HG03066 (cell line): Measurements from ENCODE around the gene ZNF555.

ENCODE experiments used
- ATAC-seq: cut with Tn5 transposase; IDR thresholded peaks from one replicate; pipeline ENCODE4 v1.9.1; 2021; ENCODE audit warnings: low read depth; ENCODE audit not compliant: unreplicated experiment

ZNF555 gene

DNA sequence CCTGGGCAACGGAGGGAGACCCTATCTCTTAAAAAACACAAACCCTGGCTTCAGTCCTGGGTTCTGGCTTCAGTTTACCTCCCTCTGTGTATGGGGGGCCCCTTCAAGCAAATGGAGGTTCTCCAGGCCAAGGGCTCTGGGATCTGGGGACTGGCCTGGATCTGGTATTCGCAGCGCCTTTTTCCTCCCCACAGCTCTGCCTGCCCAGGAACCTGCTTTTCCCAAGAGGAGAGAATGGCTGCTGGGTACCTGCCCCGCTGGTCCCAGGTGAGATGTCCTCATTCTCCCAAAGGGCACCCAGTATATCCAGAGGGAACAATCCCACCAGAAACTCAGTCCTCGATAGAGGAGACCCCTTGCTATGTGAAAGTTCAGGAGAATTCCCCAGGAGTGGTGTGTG lies 18.4 kb upstream of the ZNF555 start:
- ATAC-seq: no peak

DNA sequence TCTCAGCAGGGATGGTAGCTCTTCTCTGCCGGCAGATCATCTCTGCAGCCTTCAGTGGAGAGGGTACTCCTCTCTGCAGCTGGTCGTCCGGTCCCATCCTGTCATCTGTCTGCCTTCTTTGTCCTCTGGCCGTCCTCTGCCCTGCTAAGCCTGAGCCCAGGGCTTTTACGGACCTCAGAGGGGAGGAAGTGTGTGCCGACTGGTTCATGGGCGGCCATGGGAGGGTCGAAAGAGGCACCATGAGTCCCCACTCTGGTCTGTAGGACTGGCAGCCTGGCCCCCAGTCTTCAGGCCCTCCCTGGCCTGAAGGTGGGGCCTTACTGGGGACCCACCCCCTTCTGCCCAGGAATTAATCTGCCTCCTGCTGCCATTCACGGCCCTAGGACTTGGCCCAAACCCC lies 17.6 kb upstream of the ZNF555 start:
- ATAC-seq: no peak

DNA sequence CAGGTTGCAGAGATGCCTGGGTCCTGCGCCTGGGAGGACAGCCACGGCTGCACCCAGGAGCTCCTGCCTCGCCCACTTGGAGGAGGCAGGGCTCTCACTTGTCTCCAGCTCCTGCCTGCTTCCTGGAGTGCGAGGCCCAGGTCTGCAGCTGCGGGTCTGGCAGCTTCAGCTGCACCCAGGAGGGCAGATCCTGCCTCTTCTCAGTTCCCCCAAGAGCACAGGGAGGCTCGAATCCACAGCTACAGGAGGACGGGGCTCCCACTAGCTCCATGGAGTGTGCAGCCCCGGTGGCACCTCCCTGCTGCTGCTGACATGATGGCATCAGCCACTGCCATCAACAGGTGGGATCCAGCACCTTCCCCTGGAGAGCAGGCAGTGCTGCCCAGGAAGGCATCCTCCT lies 17.1 kb upstream of the ZNF555 start:
- ATAC-seq: no peak

DNA sequence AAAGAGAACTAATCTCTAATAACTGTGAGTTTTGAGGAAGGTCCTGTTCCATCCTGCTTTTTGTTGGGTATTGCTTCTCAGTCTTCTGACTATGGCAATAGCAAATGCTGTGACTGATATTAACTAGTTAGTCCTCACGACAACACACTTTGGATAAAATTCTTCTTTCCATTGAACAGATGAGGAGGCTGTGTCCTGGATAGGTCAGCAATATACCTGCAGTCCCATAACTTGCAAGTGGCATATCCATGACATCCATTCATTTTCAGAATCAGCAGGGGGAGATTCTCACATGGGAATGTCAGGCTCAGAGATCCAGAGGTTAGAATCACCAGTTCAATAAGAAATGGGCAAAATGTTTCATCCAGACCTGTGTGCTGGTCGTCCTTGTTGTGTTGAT lies 14.3 kb upstream of the ZNF555 start:
- no peak for ATAC-seq

DNA sequence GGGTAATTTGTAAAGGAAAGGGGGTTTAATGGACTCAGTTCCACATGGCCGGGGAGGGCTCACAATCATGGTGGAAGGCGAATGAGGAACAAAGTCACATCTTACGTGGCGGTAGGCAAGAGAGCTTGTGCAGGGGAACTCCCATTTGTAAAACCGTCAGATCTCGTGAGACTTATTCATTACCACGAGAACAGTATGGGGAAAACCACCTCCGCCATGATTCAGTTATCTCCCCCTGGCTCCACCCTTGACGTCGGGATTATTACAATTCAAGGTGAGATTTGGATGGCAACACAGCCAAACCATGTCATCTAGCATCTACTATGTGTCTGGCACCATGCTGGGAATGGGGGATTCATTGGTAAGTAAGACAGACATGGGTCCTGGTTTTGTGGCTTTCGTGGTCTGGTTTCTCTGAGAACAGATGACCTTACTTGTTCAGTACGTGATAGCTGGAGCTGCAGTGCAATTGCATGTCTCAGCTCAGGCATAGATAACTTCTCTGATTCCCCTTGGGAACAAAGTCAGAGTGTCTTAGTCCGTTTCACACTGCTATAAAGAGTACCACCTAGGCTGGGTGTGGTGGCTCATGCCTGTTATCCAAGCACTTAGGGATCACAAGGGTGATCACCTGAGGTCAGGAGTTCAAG lies 13.3 kb upstream of the ZNF555 start:
- ATAC-seq: no peak

DNA sequence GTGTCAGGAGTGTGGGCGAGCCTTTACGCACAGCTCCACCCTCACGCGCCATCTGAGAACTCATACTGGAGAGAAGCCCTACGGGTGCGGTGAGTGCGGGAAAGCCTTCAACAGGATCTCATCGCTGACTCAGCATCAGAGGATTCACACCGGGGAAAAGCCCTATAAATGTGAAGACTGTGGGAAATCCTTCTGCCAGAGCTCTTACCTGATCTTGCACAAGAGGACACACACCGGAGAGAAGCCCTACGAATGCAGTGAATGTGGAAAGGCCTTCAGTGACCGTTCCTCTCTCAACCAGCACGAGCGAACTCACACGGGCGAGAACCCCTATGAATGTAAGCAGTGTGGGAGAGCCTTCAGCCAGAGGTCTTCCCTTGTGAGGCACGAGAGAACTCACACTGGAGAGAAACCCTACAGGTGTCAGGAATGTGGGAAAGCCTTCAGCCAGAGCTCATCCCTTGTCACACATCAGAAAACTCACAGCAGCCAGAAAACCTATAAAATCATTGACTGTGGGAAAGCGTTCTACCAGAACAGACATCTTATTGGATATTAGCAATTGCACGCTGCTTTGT lies 6.9 kb upstream of the ZNF555 start:
- no peak for ATAC-seq

DNA sequence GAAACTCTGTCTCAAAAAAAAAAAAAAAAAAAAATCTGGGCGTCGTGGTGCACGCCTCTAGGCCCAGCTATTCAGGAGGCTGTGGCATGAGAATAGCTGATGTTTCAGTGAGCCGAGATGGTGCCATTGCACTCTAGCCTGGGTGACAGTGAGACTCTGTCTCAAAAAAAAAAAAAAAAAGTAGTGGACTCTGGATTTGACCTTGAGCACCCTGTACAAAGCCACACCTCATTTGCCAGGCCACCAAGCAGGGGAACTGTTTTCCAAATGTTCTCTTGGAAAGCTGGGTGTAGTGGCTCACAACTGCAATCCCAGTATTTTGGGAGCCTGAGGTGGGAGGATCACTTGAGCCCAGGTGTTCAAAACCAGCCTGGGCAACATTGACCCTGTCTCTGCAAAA lies 3.8 kb upstream of the ZNF555 start:
- ATAC-seq: no peak

DNA sequence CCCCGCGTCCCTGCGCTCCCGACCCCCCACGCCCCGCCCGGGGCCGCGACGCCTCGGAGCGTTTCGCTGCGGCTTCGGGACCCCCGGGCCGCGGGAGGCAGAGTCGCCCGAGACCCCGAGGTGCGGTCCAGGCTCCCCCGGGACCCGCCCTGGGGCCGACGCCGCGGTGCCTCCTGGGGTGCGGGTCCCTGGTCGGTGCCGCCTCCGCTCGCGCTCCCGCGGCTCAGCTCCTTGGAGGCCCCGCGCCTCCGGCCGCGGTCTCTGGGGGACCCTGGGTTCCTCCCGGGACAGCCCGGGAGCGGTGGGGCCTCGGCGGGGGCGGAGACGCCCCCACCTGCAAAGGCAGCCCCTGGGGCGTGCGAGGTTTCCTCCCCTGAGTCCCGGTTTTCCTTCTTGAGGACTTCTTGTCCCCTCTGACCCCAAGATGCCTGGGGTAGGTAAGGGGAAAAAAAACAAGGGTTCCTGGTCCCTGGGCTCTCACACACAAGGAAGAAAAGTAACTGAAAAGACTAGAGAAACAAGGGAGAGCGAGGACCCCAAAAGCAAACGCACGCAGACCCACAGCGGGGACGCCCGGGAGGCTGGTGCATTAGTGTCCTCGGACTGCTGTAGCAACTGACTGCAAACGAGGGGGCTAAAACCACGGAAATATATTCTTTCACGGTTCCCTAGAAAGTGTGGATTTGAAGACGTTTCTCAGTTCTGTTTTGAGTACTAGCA lies 740 bp downstream of the ZNF555 start:
- no peak for ATAC-seq

DNA sequence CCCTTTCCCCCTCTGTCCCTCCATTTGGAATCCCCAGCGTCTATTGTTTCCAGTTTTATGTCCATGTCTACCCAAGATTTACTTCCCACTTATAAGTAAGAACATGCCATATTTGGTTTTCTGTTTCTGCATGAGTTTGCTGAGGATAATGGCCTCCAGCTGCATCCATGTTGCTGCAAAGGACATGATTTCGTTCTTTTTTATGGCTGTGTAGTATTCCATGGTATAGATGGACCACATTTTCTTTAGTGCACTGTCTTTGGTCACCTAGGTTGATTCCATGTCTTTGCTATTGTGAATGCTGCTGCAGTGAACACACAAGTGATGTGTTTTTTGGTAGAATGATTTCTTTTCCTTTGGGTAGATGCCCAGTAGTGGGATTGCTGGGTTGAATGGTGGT lies 3.8 kb downstream of the ZNF555 start:
- no peak for ATAC-seq

DNA sequence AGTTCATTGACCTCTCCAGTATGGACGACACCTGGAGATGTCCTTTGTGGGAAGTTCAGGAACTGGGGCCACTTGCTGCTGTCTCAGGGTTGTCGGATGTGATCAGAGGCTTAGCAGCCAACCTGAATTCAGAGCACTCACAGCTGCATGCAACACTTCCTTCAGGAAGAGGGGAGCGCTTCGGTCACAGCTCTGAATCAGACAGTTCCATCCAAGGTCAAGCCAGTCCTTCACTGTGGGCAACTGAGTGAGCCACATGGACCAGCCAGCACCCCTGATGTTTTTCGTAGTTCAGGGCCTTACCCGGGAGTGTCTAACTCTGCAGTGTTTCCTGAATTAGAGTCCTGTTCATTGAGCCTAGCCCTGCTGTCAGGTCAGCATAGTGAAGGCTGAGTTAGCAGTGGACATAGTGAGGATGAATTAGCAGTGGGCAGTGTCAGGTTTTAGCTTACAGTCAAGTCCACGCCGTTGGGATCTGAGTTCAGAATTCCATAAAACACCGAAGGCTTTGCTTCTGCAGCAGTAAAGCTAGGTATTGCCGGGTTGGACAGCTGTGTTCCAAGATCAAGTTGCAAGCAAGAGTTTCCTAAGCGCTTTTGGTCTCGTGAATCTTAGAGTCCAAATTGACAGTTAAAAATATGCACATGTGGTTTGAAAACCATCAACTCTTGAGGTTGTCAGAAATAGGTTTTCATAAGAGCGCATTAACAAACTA lies 5.1 kb downstream of the ZNF555 start:
- no peak for ATAC-seq

DNA sequence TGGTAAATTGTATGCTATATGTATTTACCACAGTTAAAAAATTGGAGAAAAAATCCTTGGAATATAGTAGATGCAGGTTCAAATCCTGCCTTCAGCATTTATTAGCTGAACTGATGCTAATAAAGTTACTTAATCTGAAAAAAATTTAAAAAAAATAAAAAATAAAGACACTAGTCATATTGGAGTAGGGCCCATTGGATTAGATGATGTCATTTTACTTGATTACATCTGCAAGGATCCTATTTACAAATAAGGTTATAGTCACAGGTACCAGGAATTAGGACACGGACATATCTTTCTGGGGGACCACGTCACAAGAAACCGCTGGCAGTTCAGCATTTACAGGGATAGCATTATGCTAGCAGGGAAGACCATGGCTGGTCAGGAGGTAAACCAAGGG lies 6.2 kb downstream of the ZNF555 start:
- no peak for ATAC-seq

DNA sequence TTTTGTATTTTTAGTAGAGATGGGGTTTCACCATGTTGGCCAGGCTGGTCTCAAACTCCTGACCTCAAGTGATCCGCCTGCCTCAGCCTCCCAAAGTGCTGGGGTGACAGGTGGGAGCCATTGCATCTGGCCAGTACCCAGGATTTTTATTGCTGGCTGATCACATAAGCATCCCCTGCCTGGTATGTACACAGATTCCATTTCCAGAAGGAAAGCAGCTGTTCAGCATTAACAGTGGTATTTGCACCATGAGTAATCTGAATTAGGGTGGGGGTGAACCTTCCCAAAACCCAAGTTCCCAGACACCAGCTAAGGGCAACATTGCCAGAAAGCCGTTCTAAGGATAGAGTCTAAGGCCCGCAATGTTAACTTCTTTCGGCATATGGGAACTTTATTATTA lies 7.3 kb downstream of the ZNF555 start:
- no peak for ATAC-seq

DNA sequence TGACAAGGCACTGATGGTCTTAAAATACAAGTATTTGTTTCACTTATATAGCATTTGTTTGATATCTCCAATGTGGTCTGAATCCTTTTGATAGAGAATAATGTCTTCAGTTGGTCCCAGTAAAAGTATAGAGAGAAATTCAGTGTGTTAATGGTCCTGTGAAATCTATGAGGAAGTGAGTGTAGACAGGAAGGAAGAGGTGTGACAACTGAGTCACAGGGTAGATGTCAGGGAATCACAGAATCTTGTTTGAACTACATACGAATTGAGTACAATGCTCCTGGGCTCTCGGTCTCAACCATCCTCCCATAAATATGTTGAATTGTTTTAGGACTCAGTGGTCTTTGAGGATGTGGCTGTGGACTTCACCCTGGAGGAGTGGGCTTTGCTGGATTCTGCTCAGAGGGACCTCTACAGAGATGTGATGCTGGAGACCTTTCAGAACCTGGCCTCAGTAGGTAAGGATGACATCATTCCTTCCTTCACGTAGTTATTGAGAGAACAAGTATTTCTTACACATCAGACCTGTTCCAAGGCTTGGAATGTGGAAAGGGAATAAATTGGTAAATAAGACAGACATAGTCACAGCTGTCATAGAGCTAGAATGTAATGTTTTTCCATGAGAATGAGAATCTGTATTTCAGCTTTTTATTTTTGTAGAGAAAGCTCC lies 9.1 kb downstream of the ZNF555 start:
- ATAC-seq: no peak

DNA sequence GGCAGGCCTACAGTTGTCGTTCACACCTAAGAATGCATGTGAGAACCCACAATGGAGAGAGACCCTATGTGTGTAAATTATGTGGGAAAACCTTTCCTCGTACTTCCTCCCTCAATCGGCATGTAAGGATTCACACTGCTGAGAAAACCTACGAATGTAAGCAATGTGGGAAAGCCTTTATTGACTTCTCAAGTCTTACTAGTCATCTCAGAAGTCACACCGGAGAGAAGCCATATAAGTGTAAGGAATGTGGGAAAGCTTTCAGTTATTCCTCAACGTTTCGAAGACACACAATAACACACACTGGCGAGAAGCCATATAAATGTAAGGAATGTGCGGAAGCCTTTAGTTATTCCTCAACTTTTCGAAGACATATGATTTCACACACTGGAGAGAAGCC lies 11.3 kb downstream of the ZNF555 start:
- ATAC-seq: no peak

DNA sequence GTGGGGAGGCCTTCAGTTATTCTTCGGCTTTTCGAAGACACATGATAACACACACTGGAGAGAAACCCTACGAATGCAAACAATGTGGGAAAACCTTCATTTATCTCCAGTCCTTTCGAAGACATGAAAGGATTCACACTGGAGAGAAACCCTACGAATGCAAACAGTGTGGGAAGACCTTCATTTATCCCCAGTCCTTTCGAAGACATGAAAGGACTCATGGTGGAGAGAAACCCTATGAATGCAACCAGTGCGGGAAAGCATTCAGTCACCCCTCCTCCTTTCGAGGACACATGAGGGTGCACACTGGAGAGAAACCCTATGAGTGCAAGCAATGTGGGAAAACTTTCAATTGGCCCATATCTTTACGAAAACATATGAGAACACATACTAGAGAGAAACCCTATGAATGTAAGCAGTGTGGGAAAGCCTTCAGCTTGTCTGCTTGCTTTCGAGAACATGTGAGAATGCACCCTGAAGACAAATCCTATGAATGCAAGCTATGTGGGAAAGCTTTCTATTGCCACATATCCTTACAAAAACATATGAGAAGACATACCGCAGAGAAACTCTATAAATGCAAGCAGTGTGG lies 11.8 kb downstream of the ZNF555 start:
- ATAC-seq: no peak

DNA sequence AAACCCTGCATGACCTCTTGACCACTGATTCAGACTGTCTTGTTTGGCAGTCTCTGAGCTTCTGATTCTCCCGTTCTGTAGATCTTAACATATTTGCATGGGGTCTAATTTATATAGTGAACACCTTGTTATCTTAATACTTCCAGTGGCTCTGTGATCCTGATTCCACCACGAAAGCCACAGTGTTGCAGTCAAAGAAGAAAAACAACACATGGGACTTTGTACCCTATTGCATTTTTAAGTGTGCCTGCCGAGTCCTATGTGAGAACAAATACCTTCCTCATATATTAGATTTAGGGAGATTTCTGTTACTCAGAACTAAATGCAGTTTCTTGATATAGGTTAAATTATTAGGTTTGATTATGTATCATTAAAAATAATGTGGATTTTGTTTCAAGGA lies 13.6 kb downstream of the ZNF555 start:
- ATAC-seq: no peak

DNA sequence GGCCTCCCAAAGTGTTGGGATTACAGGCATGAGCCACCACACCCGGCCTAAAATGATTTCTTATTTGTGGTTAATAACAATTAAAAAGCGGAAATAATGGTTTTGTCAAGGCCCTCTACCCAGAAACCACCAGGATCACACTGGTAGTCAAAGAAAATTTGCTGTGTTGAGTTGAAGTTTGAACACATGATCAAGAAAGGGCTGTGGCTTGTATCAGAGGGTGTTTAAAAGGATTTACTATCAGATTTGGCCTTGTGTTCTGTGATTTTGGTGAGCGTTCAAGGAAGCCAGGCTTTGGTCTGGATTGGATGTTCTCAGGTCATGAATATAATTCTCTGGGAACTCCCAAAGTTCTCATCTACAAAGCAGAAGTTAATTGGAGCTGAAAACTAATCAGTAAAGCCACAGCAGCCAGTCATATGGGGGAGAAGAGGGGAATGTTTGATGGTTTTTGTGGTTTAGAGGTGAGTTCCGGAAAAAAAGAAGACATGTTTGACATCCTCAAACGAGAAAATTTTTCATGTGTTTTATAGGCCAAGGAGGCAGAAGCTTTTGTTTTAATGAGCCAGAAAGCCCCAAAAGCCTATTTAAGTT lies 15.3 kb downstream of the ZNF555 start:
- ATAC-seq: no peak

DNA sequence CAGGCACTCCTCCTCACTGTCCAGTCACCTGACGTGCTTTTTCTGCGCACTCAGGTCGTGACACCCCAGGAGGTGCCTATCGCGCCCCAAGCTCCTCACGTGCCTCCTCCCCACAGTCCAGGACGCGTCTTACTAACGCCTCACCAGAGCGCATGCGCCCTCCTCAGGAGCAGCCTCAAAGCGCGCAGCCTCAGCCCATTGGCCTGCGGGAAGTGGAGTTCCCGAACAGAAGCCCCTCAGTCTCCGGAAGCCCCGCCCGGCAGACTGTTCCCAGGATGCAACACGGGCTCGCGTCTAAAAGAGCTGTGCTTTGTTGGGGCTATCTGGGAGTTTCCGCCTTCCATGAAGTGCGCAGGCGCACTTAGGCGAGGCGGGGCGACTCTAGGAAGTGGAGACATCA lies 17.6 kb downstream of the ZNF555 start:
- ATAC-seq: no peak

DNA sequence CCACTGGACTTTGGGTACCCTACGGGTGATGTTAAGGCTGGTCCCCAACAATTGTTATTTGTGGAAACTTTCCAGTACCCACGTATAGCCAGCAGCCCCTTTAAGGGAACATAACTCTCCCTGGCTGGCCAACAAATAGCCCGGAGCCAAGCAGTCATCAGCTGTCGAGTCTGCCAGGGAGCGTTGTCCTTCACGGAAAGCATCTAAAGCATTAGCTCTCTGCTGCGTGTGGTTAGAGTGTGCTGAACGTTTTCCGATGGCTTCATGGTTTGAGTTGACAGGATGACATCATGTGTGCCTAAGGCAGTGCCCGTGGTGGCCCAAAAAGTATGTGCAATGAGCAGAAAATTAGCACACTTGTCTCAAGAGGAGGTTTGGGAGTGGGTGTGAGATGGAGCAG lies 22.5 kb downstream of the ZNF555 start:
- ATAC-seq: no peak

DNA sequence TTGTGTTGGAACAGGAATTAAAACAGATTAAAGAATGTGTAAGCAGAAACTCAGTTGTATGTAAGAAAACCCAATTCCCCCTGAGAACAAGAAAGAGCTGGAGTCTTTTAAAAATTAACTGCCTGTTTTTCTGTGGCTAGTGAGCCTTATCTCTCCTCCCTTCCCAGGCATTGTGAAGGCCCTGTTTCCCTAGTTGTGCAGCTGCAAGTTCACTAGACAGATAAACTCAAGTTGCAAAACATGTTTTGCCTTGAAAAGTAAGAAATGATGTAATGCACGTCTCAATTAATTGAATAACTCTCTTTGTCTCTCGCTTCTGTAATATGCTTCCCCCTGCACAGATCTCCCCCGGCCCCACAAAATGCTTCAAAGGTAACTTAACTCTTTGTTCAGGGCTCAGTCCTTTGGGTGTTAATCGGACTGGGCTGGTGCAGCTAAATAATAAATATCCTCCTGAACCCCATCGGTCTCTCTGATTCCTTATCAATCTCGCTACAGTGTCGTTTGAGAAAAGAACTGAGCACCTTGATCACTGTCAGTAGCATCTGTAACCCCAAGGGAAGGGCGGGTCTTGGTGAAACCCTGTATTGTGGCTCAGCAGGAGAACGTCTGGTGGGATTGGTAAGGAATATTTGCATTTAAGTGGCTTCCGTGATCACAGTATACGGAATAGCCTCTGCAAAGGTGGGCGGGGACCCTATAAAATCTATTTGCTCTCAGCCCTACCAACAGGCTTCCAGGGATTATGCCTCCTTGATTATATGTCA lies 24.2 kb downstream of the ZNF555 start:
- no peak for ATAC-seq
